IMR-90 (cell line): ENCODE results near the gene NHLRC1. TPM values are rescaled to one million over a fixed set of nuclear protein-coding genes. Genes with fewer than 3 reads are reported as not detected.

Experiments used
- ATAC-seq: fragments of 200-7000 bp; cut with Tn5 transposase; 2 replicates; pipeline ENCODE4 v1.9.1; 2020; ENCODE audit warnings: low read depth, mild to moderate bottlenecking, moderate library complexity
- BruUV-seq: library from RNA; stranded (reverse); fragments of 400-500 nt; replicated peaks from 2 replicates; lab custom pipeline; 2021; lab: Mats Ljungman, UMichigan
- CTCF ChIA-PET: fragments of 300-600 bp; formaldehyde crosslinking; extraction: SDS; loops from one replicate; lab custom pipeline; 2021; ENCODE audit warnings: antibody characterized with exemption; lab: Yijun Ruan, JAX
- POLR2A ChIA-PET: fragments of 300-600 bp; sonication (Branson Sonifier 250); formaldehyde crosslinking; loops from one replicate; lab custom pipeline; 2022; ENCODE audit warnings: antibody characterized with exemption; ENCODE audit not compliant: unreplicated experiment; lab: Charles Lee
- DNase-seq: peaks from one replicate; pipeline ENCODE4 v3.0.0; 2013
- H2AFZ ChIP-seq: replicated peaks from 2 replicates; pipeline ENCODE3; 2013; ENCODE audit warnings: low read length, mild to moderate bottlenecking; ENCODE audit not compliant: poor library complexity
- H2AK5ac ChIP-seq: 2 replicates; pipeline ENCODE4 v1.6.1; 2013; ENCODE audit warnings: low read depth, low read length, inconsistent platforms
- H2AK9ac ChIP-seq: replicated peaks from 2 replicates; pipeline ENCODE3; 2013; ENCODE audit warnings: mild to moderate bottlenecking, low read depth, low read length, moderate library complexity; ENCODE audit not compliant: poor library complexity
- H2BK120ac ChIP-seq: 2 replicates; pipeline ENCODE4 v1.6.1; 2013; ENCODE audit warnings: low read depth, low read length, inconsistent platforms
- H2BK15ac ChIP-seq: 3 replicates; pipeline ENCODE4 v1.6.1; 2013; ENCODE audit warnings: low read depth, low read length, inconsistent platforms
- H2BK20ac ChIP-seq: 2 replicates; pipeline ENCODE4 v1.6.1; 2013; ENCODE audit warnings: low read depth, mild to moderate bottlenecking, inconsistent platforms, low read length, moderate library complexity
- H2BK5ac ChIP-seq: 2 replicates; pipeline ENCODE4 v1.6.1; 2013; ENCODE audit warnings: mild to moderate bottlenecking, low read depth, low read length, inconsistent platforms; ENCODE audit not compliant: poor library complexity, severe bottlenecking
- H3K14ac ChIP-seq: replicated peaks from 2 replicates; pipeline ENCODE4 v1.6.1; 2013; ENCODE audit warnings: low read depth, low read length, inconsistent platforms
- H3K18ac ChIP-seq: 2 replicates; pipeline ENCODE4 v1.6.1; 2013; ENCODE audit warnings: low read depth, low read length, control low read depth
- H3K23ac ChIP-seq: 2 replicates; pipeline ENCODE4 v1.6.1; 2013; ENCODE audit warnings: low read depth, low read length, inconsistent platforms
- H3K27ac ChIP-seq: 2 replicates; pipeline ENCODE4 v1.5.1; 2013; ENCODE audit warnings: mild to moderate bottlenecking, control low read depth, low read length; ENCODE audit not compliant: insufficient read depth
- H3K27me3 ChIP-seq: 2 replicates; pipeline ENCODE4 v1.6.1; 2013; ENCODE audit warnings: low read length; ENCODE audit not compliant: control insufficient read depth, insufficient read depth
- H3K36me3 ChIP-seq: 2 replicates; pipeline ENCODE4 v1.6.1; 2013; ENCODE audit warnings: low read length, mixed read lengths; ENCODE audit not compliant: control insufficient read depth, insufficient read depth
- H3K4ac ChIP-seq: 2 replicates; pipeline ENCODE4 v1.6.1; 2013; ENCODE audit warnings: low read depth, low read length, inconsistent platforms
- H3K4me1 ChIP-seq: 2 replicates; pipeline ENCODE4 v1.6.1; 2013; ENCODE audit warnings: low read length, mixed read lengths; ENCODE audit not compliant: control insufficient read depth, insufficient read depth
- H3K4me2 ChIP-seq: 2 replicates; pipeline ENCODE4 v1.6.1; 2013; ENCODE audit warnings: low read depth, mild to moderate bottlenecking, control low read depth, low read length, moderate library complexity
- H3K4me3 ChIP-seq: 2 replicates; pipeline ENCODE4 v1.5.1; 2013; ENCODE audit warnings: low read depth, mild to moderate bottlenecking, control low read depth, low read length, moderate library complexity; ENCODE audit not compliant: insufficient read depth
- H3K56ac ChIP-seq: 2 replicates; pipeline ENCODE4 v1.6.1; 2013; ENCODE audit warnings: low read length, inconsistent platforms; ENCODE audit not compliant: insufficient read depth; ENCODE audit errors: extremely low read depth
- H3K79me1 ChIP-seq, 2 experiments: 2 replicates each; pipeline ENCODE4 v1.6.1; 2013; ENCODE audit warnings: low read length in 2 of 2, inconsistent platforms in 1 of 2, low read depth in 1 of 2
- H3K9ac ChIP-seq: 2 replicates; pipeline ENCODE4 v1.6.1; 2013; ENCODE audit warnings: low read depth, low read length, control low read depth
- H3K9me1 ChIP-seq: 2 replicates; pipeline ENCODE4 v1.6.1; 2013; ENCODE audit warnings: low read length, inconsistent platforms; ENCODE audit not compliant: insufficient read depth
- H3K9me3 ChIP-seq: 2 replicates; pipeline ENCODE4 v1.6.1; 2013; ENCODE audit warnings: low read length; ENCODE audit not compliant: control insufficient read depth, insufficient read depth
- H4K20me1 ChIP-seq: 2 replicates; pipeline ENCODE4 v1.6.1; 2013; ENCODE audit warnings: low read length, inconsistent platforms; ENCODE audit not compliant: insufficient read depth
- H4K5ac ChIP-seq: 2 replicates; pipeline ENCODE4 v1.6.1; 2013; ENCODE audit warnings: mild to moderate bottlenecking, low read depth, low read length, control low read depth
- H4K8ac ChIP-seq, 2 experiments: 2 replicates each; pipeline ENCODE4 v1.6.1; 2013; ENCODE audit warnings: low read depth in 2 of 2, low read length in 2 of 2, control low read depth in 1 of 2, inconsistent platforms in 1 of 2
- H4K91ac ChIP-seq: 2 replicates; pipeline ENCODE4 v1.6.1; 2013; ENCODE audit warnings: low read depth, low read length, inconsistent platforms; ENCODE audit not compliant: insufficient read depth
- BHLHE40 ChIP-seq: fragments of 150-350 bp; IDR thresholded peaks from 2 replicates; pipeline ENCODE4 v1.6.1; 2016; ENCODE audit warnings: mild to moderate bottlenecking, low read depth, low read length
- CEBPB ChIP-seq: IDR thresholded peaks from 2 replicates; pipeline ENCODE4 v1.6.1; 2012; ENCODE audit warnings: low read depth, low read length, improper control_type of control experiment
- CHD1 ChIP-seq: IDR thresholded peaks from 2 replicates; pipeline ENCODE4 v1.6.1; 2012; ENCODE audit warnings: low read depth, low read length, improper control_type of control experiment
- CTCF ChIP-seq: conservative IDR thresholded peaks from 2 replicates; pipeline ENCODE4 v1.5.1; 2012; ENCODE audit warnings: mild to moderate bottlenecking, low read depth, low read length, improper control_type of control experiment
- ELK1 ChIP-seq: fragments of 150-350 bp; IDR thresholded peaks from 2 replicates; pipeline ENCODE4 v1.6.1; 2016; ENCODE audit warnings: low read depth, mild to moderate bottlenecking, low read length, moderate library complexity, borderline replicate concordance
- FOS ChIP-seq: fragments of 150-350 bp; IDR thresholded peaks from 2 replicates; pipeline ENCODE4 v1.6.1; 2016; ENCODE audit warnings: low read depth, low read length
- MAFK ChIP-seq: IDR thresholded peaks from 2 replicates; pipeline ENCODE4 v1.6.1; 2012; ENCODE audit warnings: low read depth, low read length, improper control_type of control experiment
- MAZ ChIP-seq: IDR thresholded peaks from 2 replicates; pipeline ENCODE4 v1.6.1; 2012; ENCODE audit warnings: low read depth, mild to moderate bottlenecking, low read length, improper control_type of control experiment, moderate library complexity, borderline replicate concordance
- MXI1 ChIP-seq: IDR thresholded peaks from 2 replicates; pipeline ENCODE4 v1.6.1; 2012; ENCODE audit warnings: low read depth, mild to moderate bottlenecking, low read length, moderate library complexity, borderline replicate concordance
- NFE2L2 ChIP-seq: fragments of 150-350 bp; IDR thresholded peaks from 2 replicates; pipeline ENCODE4 v1.6.1; 2016; ENCODE audit warnings: low read depth, mild to moderate bottlenecking, low read length
- POLR2A ChIP-seq: IDR thresholded peaks from 2 replicates; pipeline ENCODE4 v1.6.1; 2012; ENCODE audit warnings: mild to moderate bottlenecking, low read depth, low read length
- RAD21 ChIP-seq: IDR thresholded peaks from 2 replicates; pipeline ENCODE4 v1.6.1; 2012; ENCODE audit warnings: low read length, improper control_type of control experiment
- RCOR1 ChIP-seq: IDR thresholded peaks from 2 replicates; pipeline ENCODE4 v1.6.1; 2012; ENCODE audit warnings: mild to moderate bottlenecking, low read length, improper control_type of control experiment; ENCODE audit not compliant: insufficient replicate concordance
- RFX5 ChIP-seq: IDR thresholded peaks from 2 replicates; pipeline ENCODE4 v1.8.0; 2012; ENCODE audit warnings: low read depth, mild to moderate bottlenecking, low read length, moderate library complexity
- SMC3 ChIP-seq: fragments of 150-350 bp; IDR thresholded peaks from 2 replicates; pipeline ENCODE4 v1.6.1; 2016; ENCODE audit warnings: low read depth, mild to moderate bottlenecking, antibody characterized with exemption, low read length, moderate library complexity
- USF2 ChIP-seq: fragments of 150-350 bp; IDR thresholded peaks from 2 replicates; pipeline ENCODE4 v1.6.1; 2017; ENCODE audit warnings: mild to moderate bottlenecking, antibody characterized with exemption, low read length, low read depth
- WGBS, 2 experiments: methylation state at CpG; one replicate each; pipeline versions ENCODE4 v1.1.5 to v1.1.7; 2013; ENCODE audit warnings: missing lambda C conversion rate in 2 of 2; ENCODE audit not compliant: insufficient read length in 1 of 2; ENCODE audit errors: extremely low coverage in 2 of 2; 5-methylcytosine and 5-hydroxymethylcytosine counted together
- dilution Hi-C: fragments of 300-500 bp; cut with HindIII; formaldehyde crosslinking; loops from one replicate; pipeline ENCODE4 v1.14.3; 2018; ENCODE audit warnings: low sequenced_read_pairs; ENCODE audit not compliant: unreplicated experiment
- in situ Hi-C: fragments of 300-500 bp; cut with MboI; formaldehyde crosslinking; loops from 3 replicates; pipeline ENCODE4 v1.14.3; 2019; ENCODE audit warnings: low sequenced_read_pairs, inconsistent platforms, mixed read lengths
- intact Hi-C: fragments of 100-400 bp; cut with micrococcal nuclease; formaldehyde crosslinking; loops from 2 replicates; pipeline ENCODE4 v1.10.0; 2022
- polyA plus RNA-seq, 3 experiments: library from polyadenylated mRNA; depleted of rRNA; stranded (reverse); fragments of >200 nt; gene quantifications; 2 replicates each; pipeline ENCODE4 v1.2.3, GENCODE V29; 2012; ENCODE audit warnings: low replicate concordance in 1 of 3
- total RNA-seq: library from RNA; depleted of rRNA; stranded (reverse); fragments of >200 nt; gene quantifications from 2 replicates; pipeline ENCODE4 v1.2.3, GENCODE V29; 2012

NHLRC1 gene
- total and polyA plus RNA-seq, 2 of the 4 experiments (the other 2 are of a cell fraction), result 1.1 TPM

DNA sequence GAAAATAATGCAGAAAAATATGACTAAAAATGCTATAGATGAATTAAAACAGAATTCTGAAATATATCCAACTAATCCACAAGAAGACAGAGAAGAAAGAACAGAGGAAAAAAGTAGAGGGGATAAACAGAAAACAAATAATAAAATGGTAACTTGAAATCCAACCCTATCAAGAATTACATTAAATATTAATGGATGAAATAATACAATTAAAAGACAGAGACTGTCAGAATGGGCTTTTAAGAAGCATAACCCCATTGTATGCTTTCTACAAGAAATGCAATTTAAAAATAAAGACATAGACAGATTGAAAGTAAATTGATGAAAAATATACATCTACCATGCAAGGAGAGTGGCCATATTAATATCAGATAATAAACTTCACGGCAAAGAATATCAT is 15.4 kb downstream of the NHLRC1 start:
- Histone ChIP-seq H2AK5ac (no peak overlapping the region), H3K9me1 (peaks cover 2% of the 10 kb centered on the region; the same call in 1 of the 2 replicates), H3K36me3 (no peaks in the 10 kb centered on the region), H3K27ac (no peak overlapping the region), H3K9ac (no peak overlapping the region), H3K4ac (no peak overlapping the region), H3K14ac (no peak overlapping the region), H3K9me3 (peaks cover 2% of the 10 kb centered on the region; the same call in 1 of the 2 replicates), H2BK15ac (no peak overlapping the region), H2BK20ac (no peak overlapping the region), H2AK9ac (no peak overlapping the region), H4K5ac (no peak overlapping the region), H3K27me3 (no peaks in the 10 kb centered on the region), H3K23ac (no peak overlapping the region), H2BK5ac (no peak overlapping the region), H3K4me3 (no peak overlapping the region), H2BK120ac (no peak overlapping the region), H3K4me2 (no peak overlapping the region), H2AFZ (no peak overlapping the region), H3K56ac (no peak overlapping the region), H3K79me1 (no peaks in the 10 kb centered on the region), H3K18ac (no peak overlapping the region), H4K91ac (no peak overlapping the region), H4K20me1 (no peaks in the 10 kb centered on the region), H4K8ac (no peak overlapping the region), H3K4me1 (no peaks in the 10 kb centered on the region)
- dilution Hi-C loops (no loop called here), in situ Hi-C loops (no loop called here), intact Hi-C loops (no loop called here)
- ATAC-seq, result no peak
- DNase-seq, result no peak
- ChIA-PET CTCF (no interaction called here), POLR2A (no interaction called here)
- BruUV-seq, result no TSS peak
- no peak for TF ChIP-seq CHD1
- TF ChIP-seq MAZ, result no peak
- no peak for TF ChIP-seq BHLHE40
- TF ChIP-seq POLR2A, result no peak
- no peak for TF ChIP-seq CTCF
- TF ChIP-seq RFX5, result no peak
- TF ChIP-seq NFE2L2, result no peak
- no peak for TF ChIP-seq RCOR1
- no peak for TF ChIP-seq MXI1
- no peak for TF ChIP-seq USF2
- no peak for TF ChIP-seq SMC3
- no peak for TF ChIP-seq MAFK
- TF ChIP-seq CEBPB, result no peak
- no peak for TF ChIP-seq FOS
- TF ChIP-seq ELK1, result no peak
- no peak for TF ChIP-seq RAD21
- no CpG with 5 or more reads among the region's 1 CpG for WGBS, 2 experiments
